Suprapubic skin (tissue), 4 donors: ENCODE measurements around the gene VWCE.

ENCODE experiments used
- EP300 ChIP-seq: sonication (generic); formaldehyde crosslinking; IDR thresholded peaks from one replicate; pipeline ENCODE4 v1.6.1; 2017; ENCODE audit warnings: antibody characterized with exemption
- POLR2A ChIP-seq, 2 donors: fragments of 450-650 bp; IDR thresholded peaks; one replicate each; pipeline ENCODE4 v1.6.1; 2017; ENCODE audit warnings: antibody characterized with exemption in 2 of 2, mild to moderate bottlenecking in 2 of 2, moderate library complexity in 2 of 2
- POLR2AphosphoS5 ChIP-seq, 3 donors: sonication (generic); formaldehyde crosslinking; IDR thresholded peaks; one replicate each; pipeline ENCODE4 v1.6.1; 2017; ENCODE audit warnings: antibody characterized with exemption in 3 of 3
- TF ChIP-seq, protein P1 (sequence below), 2 donors: fragments of 200-600 bp in 1 of 2; fragments of 450-650 bp in 1 of 2; sonication (generic) in 1 of 2; IDR thresholded peaks; one replicate each; pipeline ENCODE4 v1.5.1; 2016 to 2019; ENCODE audit warnings: antibody characterized with exemption in 2 of 2, mild to moderate bottlenecking in 1 of 2, moderate library complexity in 1 of 2

DNA sequence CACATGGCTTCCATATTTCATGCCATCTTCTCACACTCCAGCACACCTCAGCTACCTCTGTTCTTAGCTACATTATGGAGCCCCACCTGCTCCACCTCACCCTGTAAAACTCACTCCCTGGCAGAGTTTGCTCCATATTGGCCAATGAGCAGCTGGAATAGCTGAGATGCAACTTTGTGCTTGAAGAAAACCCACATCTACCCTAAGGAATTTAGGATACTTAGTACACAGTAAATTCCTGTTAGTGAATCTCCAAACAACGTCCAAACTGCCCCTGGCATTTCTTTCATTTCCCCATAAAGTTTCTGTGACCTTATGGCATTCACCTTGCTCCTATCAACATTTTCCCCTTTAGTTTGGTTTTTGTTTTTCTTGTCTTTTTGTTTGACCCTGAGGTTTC lies 2.2 kb upstream of the VWCE start:
- TF ChIP-seq, protein P1, sequence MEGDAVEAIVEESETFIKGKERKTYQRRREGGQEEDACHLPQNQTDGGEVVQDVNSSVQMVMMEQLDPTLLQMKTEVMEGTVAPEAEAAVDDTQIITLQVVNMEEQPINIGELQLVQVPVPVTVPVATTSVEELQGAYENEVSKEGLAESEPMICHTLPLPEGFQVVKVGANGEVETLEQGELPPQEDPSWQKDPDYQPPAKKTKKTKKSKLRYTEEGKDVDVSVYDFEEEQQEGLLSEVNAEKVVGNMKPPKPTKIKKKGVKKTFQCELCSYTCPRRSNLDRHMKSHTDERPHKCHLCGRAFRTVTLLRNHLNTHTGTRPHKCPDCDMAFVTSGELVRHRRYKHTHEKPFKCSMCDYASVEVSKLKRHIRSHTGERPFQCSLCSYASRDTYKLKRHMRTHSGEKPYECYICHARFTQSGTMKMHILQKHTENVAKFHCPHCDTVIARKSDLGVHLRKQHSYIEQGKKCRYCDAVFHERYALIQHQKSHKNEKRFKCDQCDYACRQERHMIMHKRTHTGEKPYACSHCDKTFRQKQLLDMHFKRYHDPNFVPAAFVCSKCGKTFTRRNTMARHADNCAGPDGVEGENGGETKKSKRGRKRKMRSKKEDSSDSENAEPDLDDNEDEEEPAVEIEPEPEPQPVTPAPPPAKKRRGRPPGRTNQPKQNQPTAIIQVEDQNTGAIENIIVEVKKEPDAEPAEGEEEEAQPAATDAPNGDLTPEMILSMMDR (IDR thresholded peaks at IDR 0.05) = no peak
- TF ChIP-seq EP300 (no peak), POLR2A (IDR thresholded peaks at IDR 0.05) (no peak), POLR2AphosphoS5 (IDR thresholded peaks at IDR 0.05) (no peak)
